Epithelial cell of esophagus (primary cell): Measurements from ENCODE around the gene PRM3.
A peak's percentile ranks its signal among the peaks of the same experiment; 100 is the strongest.
"Not testable (repeated sequence)": the region's sequence is repeated elsewhere in the genome, so short reads cannot be mapped to it uniquely, and the experiment has no call there.

Experiments used
- DNase-seq: peaks from one replicate; pipeline ENCODE4 v3.0.0; 2010; ENCODE audit warnings: low read depth
- H3K4me3 ChIP-seq: 2 replicates; pipeline ENCODE4 v1.5.1; 2011; ENCODE audit warnings: mild to moderate bottlenecking, low read length, control low read depth
- CTCF ChIP-seq: IDR thresholded peaks from 2 replicates; pipeline ENCODE4 v1.5.1; 2011; ENCODE audit warnings: low read depth, mild to moderate bottlenecking, low read length, control low read depth, inconsistent platforms; ENCODE audit not compliant: insufficient read depth; ENCODE audit errors: missing control alignments

Gene PRM3

GRCh38 chr16:11303405-11304138 is 30.1 kb upstream of the PRM3 start:
- TF ChIP-seq CTCF, result no peak
- no peak overlapping the region for H3K4me3 ChIP-seq
- peak; percentile 55 for DNase-seq

GRCh38 chr16:11302977-11303376 is 29.5 kb upstream of the PRM3 start:
- TF ChIP-seq CTCF, result no peak
- H3K4me3 ChIP-seq, result no peak overlapping the region

GRCh38 chr16:11301645-11302501 is 28.4 kb upstream of the PRM3 start:
- no peak for DNase-seq

More at GRCh38 chr16:11302977-11303376, 29.5 kb upstream of the PRM3 start:
- DNase-seq, result peak; percentile 65

GRCh38 chr16:11300560-11300892 is 27.1 kb upstream of the PRM3 start:
- H3K4me3 ChIP-seq, result no peak overlapping the region
- no peak for TF ChIP-seq CTCF
- DNase-seq, result no peak

More at GRCh38 chr16:11301645-11302501, 28.4 kb upstream of the PRM3 start:
- TF ChIP-seq CTCF, result no peak
- no peak overlapping the region for H3K4me3 ChIP-seq

- TF ChIP-seq CTCF, result no peak
- H3K4me3 ChIP-seq, result no peak overlapping the region
- no peak for DNase-seq
These were observed 26.6 kb upstream of the PRM3 start for GRCh38 chr16:11299865-11300559.

GRCh38 chr16:11298950-11299547 is 25.6 kb upstream of the PRM3 start:
- DNase-seq, H3K4me3 ChIP-seq: not testable (repeated sequence)
